Measurements from ENCODE around the gene SOHLH2. TPM values are rescaled to one million over a fixed set of nuclear protein-coding genes. Genes with fewer than 3 reads are reported as not detected.

Gene SOHLH2
- total RNA-seq, 1 donor from 2014 or later, result not detected

- Histone ChIP-seq H3K27me3 (ENCODE audit: low read depth) (no peaks in the 10 kb centered on the region), H3K4me3 (no peak overlapping the region), H3K4me1 (no peaks in the 10 kb centered on the region), H3K36me3 (no peaks in the 10 kb centered on the region), H3K9me3 (replicated peaks) (peaks cover 29% of the 10 kb centered on the region), H3K27ac (replicated peaks) (no peak overlapping the region)
- DNase-seq, result no peak
- intact Hi-C loops (cut with micrococcal nuclease), result no loop called here
- no peak for TF ChIP-seq CTCF (IDR thresholded peaks at IDR 0.05; ENCODE audit: borderline replicate concordance)
Observed at GRCh38 chr13:36231236-36231635, 16.9 kb upstream of the SOHLH2 start.

DNA sequence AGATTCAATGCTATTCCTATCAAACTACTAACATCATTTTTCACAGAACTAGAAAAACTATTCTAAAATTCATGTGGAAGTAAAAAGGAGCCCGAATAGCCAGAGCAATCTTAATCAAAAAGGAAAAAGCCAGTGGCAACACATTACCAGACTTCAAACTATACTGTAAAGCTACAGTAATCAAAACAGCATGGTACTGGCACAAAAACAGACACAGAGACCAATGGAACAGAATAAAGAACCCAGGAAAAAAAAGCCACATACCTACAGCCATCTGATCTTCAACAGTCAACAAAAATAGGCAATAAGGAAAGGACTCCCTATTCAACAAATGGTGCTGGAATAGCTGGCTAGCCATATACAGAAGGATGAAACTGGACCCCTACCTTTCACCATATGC, 10.4 kb upstream of the SOHLH2 start:
- Histone ChIP-seq H3K36me3 (no peaks in the 10 kb centered on the region), H3K9me3 (replicated peaks) (peaks cover 23% of the 10 kb centered on the region), H3K27ac (replicated peaks) (no peak overlapping the region), H3K4me3 (no peak overlapping the region), H3K27me3 (ENCODE audit: low read depth) (no peaks in the 10 kb centered on the region), H3K4me1 (no peaks in the 10 kb centered on the region)
- no peak for TF ChIP-seq CTCF (IDR thresholded peaks at IDR 0.05; ENCODE audit: borderline replicate concordance)
- intact Hi-C loops (cut with micrococcal nuclease), result no loop called here
- no peak for DNase-seq

DNA sequence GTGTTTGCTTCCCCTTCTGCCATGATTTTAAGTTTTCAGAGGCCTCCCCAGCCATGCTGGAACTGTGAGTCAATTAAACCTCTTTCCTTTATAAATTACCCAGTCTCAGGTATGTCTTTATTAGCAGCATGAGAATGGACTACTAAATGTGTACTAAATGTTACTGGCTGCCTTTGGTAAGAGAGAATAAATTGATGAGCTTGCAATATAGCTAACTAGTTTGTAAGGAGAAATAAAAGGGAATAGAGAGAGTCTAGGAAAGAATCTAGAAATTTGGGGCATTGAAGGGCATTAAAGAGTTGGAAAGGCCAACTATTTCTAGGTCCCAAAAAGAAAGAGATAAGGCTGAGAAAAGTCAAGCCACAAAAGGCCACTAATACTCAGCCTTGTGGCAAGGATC, 5.5 kb upstream of the SOHLH2 start:
- TF ChIP-seq CTCF (IDR thresholded peaks at IDR 0.05; ENCODE audit: borderline replicate concordance), result no peak
- Histone ChIP-seq H3K27me3 (ENCODE audit: low read depth) (no peaks in the 10 kb centered on the region), H3K36me3 (no peaks in the 10 kb centered on the region), H3K27ac (replicated peaks) (no peak overlapping the region), H3K4me1 (no peaks in the 10 kb centered on the region), H3K4me3 (no peak overlapping the region), H3K9me3 (replicated peaks) (peaks cover 23% of the 10 kb centered on the region)
- intact Hi-C loops (cut with micrococcal nuclease), result no loop called here
- DNase-seq, result no peak

- Histone ChIP-seq H3K27me3 (ENCODE audit: low read depth) (no peaks in the 10 kb centered on the region), H3K36me3 (no peaks in the 10 kb centered on the region), H3K4me3 (no peak overlapping the region), H3K4me1 (no peaks in the 10 kb centered on the region), H3K9me3 (replicated peaks) (peaks cover 15% of the 10 kb centered on the region), H3K27ac (replicated peaks) (no peak overlapping the region)
- no peak for TF ChIP-seq CTCF (IDR thresholded peaks at IDR 0.05; ENCODE audit: borderline replicate concordance)
- intact Hi-C loops (cut with micrococcal nuclease), result no loop called here
- DNase-seq, result no peak
Observed at GRCh38 chr13:36217456-36217855, 3.1 kb upstream of the SOHLH2 start.

- intact Hi-C loops (cut with micrococcal nuclease), result no loop called here
- Histone ChIP-seq H3K4me1 (no peaks in the 10 kb centered on the region), H3K4me3 (no peak overlapping the region), H3K9me3 (replicated peaks) (peaks cover 10% of the 10 kb centered on the region), H3K27ac (replicated peaks) (no peak overlapping the region), H3K27me3 (ENCODE audit: low read depth) (peaks cover 11% of the 10 kb centered on the region), H3K36me3 (no peaks in the 10 kb centered on the region)
- no peak for DNase-seq
- no peak for TF ChIP-seq CTCF (IDR thresholded peaks at IDR 0.05; ENCODE audit: borderline replicate concordance)
Observed at GRCh38 chr13:36212789-36213188, 1.6 kb downstream of the SOHLH2 start.

GRCh38 chr13:36211567-36211966, 2.8 kb downstream of the SOHLH2 start:
- intact Hi-C loops (cut with micrococcal nuclease), result no loop called here
- Histone ChIP-seq H3K27ac (replicated peaks) (no peak overlapping the region), H3K4me1 (no peaks in the 10 kb centered on the region), H3K9me3 (replicated peaks) (peaks cover 5% of the 10 kb centered on the region), H3K27me3 (ENCODE audit: low read depth) (peaks cover 11% of the 10 kb centered on the region), H3K4me3 (no peak overlapping the region), H3K36me3 (no peaks in the 10 kb centered on the region)
- no peak for TF ChIP-seq CTCF (IDR thresholded peaks at IDR 0.05; ENCODE audit: borderline replicate concordance)
- no peak for DNase-seq

Measured in left ventricle myocardium inferior (tissue), 1 donor.